ENCODE measurements around the gene TMEM52. TPM values are rescaled to one million over a fixed set of nuclear protein-coding genes. Genes with fewer than 3 reads are reported as not detected.
"Not testable (repeated sequence)": the region's sequence is repeated elsewhere in the genome, so short reads cannot be mapped to it uniquely, and the experiment has no call there.

The TMEM52 gene
- total RNA-seq, 4 donors from 2014 or later = 1.4 to 6.3 (median 4.2) TPM; not detected in 1

GRCh38 chr1:1938613-1939295, 19.7 kb upstream of the TMEM52 start:
- 86% methylated on average over 22 of the region's 24 CpGs for WGBS
- H3K9me3 ChIP-seq = no peaks in the 10 kb centered on the region
- DNase-seq (ENCODE audit: extremely low spot score) = no peak
- H3K4me1 ChIP-seq = peaks cover 0 to 5% (median 1%) of the 10 kb centered on the region in 4 donors
- no peak overlapping the region for H3K4me3 ChIP-seq
- intact Hi-C loops (cut with DNase I) = no loop called here
- TF ChIP-seq EP300 (IDR thresholded peaks at IDR 0.05) = no peak
- H3K27me3 ChIP-seq = peaks cover 0 to 44% (median 0%) of the 10 kb centered on the region in 4 donors
- no peaks in the 10 kb centered on the region for H3K36me3 ChIP-seq
- no peak overlapping the region for H3K27ac ChIP-seq (replicated peaks in 1 of 4)

GRCh38 chr1:1938276-1938573, 19.1 kb upstream of the TMEM52 start:
- H3K4me3 ChIP-seq = no peak overlapping the region
- H3K9me3 ChIP-seq = no peaks in the 10 kb centered on the region
- 79% methylated on average over 6 of the region's 6 CpGs for WGBS
- no peak overlapping the region for H3K27ac ChIP-seq (replicated peaks in 1 of 4)
- intact Hi-C loops (cut with DNase I) = no loop called here
- H3K4me1 ChIP-seq = no peaks in the 10 kb centered on the region
- H3K36me3 ChIP-seq = no peaks in the 10 kb centered on the region
- TF ChIP-seq, protein P1, sequence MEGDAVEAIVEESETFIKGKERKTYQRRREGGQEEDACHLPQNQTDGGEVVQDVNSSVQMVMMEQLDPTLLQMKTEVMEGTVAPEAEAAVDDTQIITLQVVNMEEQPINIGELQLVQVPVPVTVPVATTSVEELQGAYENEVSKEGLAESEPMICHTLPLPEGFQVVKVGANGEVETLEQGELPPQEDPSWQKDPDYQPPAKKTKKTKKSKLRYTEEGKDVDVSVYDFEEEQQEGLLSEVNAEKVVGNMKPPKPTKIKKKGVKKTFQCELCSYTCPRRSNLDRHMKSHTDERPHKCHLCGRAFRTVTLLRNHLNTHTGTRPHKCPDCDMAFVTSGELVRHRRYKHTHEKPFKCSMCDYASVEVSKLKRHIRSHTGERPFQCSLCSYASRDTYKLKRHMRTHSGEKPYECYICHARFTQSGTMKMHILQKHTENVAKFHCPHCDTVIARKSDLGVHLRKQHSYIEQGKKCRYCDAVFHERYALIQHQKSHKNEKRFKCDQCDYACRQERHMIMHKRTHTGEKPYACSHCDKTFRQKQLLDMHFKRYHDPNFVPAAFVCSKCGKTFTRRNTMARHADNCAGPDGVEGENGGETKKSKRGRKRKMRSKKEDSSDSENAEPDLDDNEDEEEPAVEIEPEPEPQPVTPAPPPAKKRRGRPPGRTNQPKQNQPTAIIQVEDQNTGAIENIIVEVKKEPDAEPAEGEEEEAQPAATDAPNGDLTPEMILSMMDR (IDR thresholded peaks at IDR 0.05) = no peak
- TF ChIP-seq EP300 (IDR thresholded peaks at IDR 0.05) (no peak), POLR2A (IDR thresholded peaks at IDR 0.05; ENCODE audit: low read depth) (no peak), POLR2AphosphoS5 (IDR thresholded peaks at IDR 0.05) (no peak)
- DNase-seq (ENCODE audit: extremely low spot score) = no peak
- H3K27me3 ChIP-seq = peaks cover 0 to 38% (median 0%) of the 10 kb centered on the region in 4 donors

GRCh38 chr1:1937549-1938275, 18.6 kb upstream of the TMEM52 start:
- peaks cover 0 to 33% (median 0%) of the 10 kb centered on the region in 4 donors for H3K27me3 ChIP-seq

GRCh38 chr1:1937061-1937460, 18.0 kb upstream of the TMEM52 start:
- intact Hi-C loops (cut with DNase I) = no loop called here
- no peak overlapping the region for H3K27ac ChIP-seq (replicated peaks in 1 of 4)
- DNase-seq (ENCODE audit: extremely low spot score) = no peak
- H3K27me3 ChIP-seq = peaks cover 0 to 27% (median 0%) of the 10 kb centered on the region in 4 donors
- no peak overlapping the region for H3K4me3 ChIP-seq
- TF ChIP-seq, protein P1 (IDR thresholded peaks at IDR 0.05) = no peak
- TF ChIP-seq POLR2AphosphoS5 (IDR thresholded peaks at IDR 0.05) (no peak), POLR2A (IDR thresholded peaks at IDR 0.05; ENCODE audit: low read depth) (no peak), EP300 (IDR thresholded peaks at IDR 0.05) (no peak)
- WGBS = 74% methylated on average over 13 of the region's 15 CpGs
- no peaks in the 10 kb centered on the region for H3K4me1 ChIP-seq
- H3K36me3 ChIP-seq = no peaks in the 10 kb centered on the region
- no peaks in the 10 kb centered on the region for H3K9me3 ChIP-seq

More at GRCh38 chr1:1937549-1938275, 18.6 kb upstream of the TMEM52 start:
- intact Hi-C loops (cut with DNase I) = no loop called here
- no peak for DNase-seq (ENCODE audit: extremely low spot score)
- TF ChIP-seq POLR2A (IDR thresholded peaks at IDR 0.05; ENCODE audit: low read depth) = no peak
- TF ChIP-seq, protein P1 (IDR thresholded peaks at IDR 0.05) = no peak
- TF ChIP-seq POLR2AphosphoS5 (IDR thresholded peaks at IDR 0.05) = no peak
- TF ChIP-seq EP300 (IDR thresholded peaks at IDR 0.05) = no peak
- Histone ChIP-seq H3K9me3 (no peaks in the 10 kb centered on the region), H3K4me3 (no peak overlapping the region), H3K4me1 (no peaks in the 10 kb centered on the region), H3K36me3 (no peaks in the 10 kb centered on the region), H3K27ac (replicated peaks in 1 of 4) (no peak overlapping the region)
- WGBS = 71% methylated on average over 12 of the region's 16 CpGs

DNA sequence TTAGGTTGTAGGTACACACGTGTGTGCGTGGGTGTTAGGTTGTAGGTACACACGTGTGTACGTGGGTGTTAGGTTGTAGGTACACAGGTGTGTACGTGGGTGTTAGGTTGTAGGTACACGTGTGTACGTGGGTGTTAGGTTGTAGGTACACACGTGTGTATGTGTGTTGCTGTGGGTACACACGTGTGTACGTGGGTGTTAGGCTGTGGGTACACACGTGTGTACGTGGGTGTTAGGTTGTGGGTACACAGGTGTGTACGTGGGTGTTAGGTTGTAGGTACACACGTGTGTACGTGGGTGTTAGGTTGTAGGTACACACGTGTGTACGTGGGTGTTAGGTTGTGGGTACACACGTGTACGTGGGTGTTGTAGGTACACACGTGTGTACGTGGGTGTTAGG, 15.8 kb upstream of the TMEM52 start:
- intact Hi-C loops (cut with DNase I); H3K9me3 ChIP-seq; H3K36me3 ChIP-seq; H3K27ac ChIP-seq (replicated peaks in 1 of 4); H3K4me1 ChIP-seq; DNase-seq (ENCODE audit: extremely low spot score); H3K4me3 ChIP-seq: not testable (repeated sequence)
- peaks cover 0 to 15% (median 0%) of the 10 kb centered on the region in 4 donors for H3K27me3 ChIP-seq
- WGBS = 69% methylated on average over 4 of the region's 21 CpGs
